IPS-NIHi11 (cell line): ENCODE data around the gene SMCR8.
"Not testable (repeated sequence)": the region's sequence is repeated elsewhere in the genome, so short reads cannot be mapped to it uniquely, and the experiment has no call there.

Experiments
- DNase-seq: peaks from one replicate; pipeline ENCODE4 v3.0.0; 2012; ENCODE audit warnings: mixed read lengths, low spot score

The SMCR8 gene

DNA sequence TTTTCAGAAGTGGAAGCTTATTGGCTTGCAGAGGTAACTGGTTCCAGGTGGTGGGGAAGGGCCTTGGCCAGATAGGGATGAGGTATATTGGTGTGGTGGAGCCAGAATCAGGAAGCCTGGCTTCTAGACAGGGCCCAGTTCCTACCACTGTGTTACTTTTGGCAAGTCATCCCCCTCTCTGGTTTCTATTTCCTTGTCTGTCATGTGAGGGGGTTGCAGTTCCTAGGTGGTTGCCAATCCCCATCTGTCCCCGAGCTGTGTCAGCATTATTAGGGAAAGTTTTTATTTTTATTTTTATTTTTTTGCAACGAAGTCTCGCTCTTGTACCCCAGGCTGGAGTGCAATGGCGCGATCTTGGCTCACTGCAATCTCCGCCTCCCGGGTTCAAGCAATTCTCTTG lies 3.0 kb downstream of the SMCR8 start:
- DNase-seq: no peak

DNA sequence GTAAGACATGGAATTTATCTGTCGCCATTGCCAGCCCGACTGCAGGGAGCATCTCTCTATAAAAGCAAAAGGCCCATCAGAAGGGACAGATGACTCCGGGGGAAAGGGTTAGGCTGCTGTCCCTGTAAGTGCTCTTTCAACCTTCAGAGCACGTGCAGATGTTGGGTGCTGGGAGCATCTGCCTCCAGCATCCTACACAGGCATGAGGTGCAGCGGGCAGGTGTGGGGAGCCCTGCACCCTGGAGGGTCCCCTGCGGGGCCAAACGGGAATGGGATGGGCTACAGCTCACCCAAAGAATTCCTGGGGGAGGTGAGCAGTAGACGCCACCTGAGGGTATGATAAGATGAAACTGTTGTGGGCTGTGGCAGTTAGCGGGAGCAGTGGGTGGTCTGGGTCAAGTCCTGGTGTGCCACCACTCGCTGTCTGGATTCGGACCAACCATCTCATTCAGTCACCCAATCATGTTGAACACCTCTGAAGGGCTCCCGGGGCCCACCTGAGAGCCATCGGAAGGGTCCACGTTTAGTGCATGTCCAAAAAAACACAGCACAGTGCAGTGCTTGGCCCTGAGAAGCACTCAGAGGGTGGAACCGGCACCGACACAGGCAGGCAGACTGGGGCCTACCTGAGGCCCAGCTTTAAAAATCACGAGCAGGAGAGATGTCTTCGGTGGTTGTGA lies 3.8 kb downstream of the SMCR8 start:
- DNase-seq: no peak

DNA sequence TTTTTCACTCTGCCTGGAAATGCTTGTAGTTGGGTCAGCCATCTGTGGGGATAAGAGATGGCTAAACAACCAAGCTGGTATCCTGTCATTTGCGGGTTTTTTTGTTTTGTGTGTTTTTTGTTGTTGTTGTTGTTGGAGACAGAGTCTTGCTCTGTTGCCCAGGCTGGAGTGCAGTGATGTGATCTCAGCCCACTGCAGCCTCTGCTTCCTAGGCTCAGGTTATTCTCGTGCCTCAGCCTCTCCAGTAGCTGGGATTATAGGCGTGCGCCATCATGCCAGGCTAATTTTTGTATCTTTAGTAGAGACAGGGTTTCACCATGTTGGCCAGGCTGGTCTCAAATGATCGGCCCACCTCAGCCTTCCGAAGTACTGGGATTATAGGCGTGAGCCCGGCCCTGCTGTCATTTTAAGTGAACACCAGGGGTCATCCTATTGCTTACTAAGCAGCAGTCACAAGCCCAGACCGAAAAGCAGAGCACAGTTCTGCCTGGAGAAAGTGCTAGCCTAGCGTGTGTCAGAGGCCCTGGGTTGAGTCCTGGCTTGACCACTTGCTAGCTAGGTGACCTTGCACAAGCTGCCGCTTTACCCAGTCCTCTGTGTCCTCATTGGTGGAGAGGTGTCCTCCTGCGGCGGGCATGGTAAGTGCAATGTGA lies 4.6 kb downstream of the SMCR8 start:
- DNase-seq: peak; percentile 37

GRCh38 chr17:18320301-18320700 lies 5.2 kb downstream of the SMCR8 start:
- DNase-seq: no peak

GRCh38 chr17:18321309-18321708 lies 6.2 kb downstream of the SMCR8 start:
- peak; percentile 26 for DNase-seq

GRCh38 chr17:18322522-18322921 lies 7.4 kb downstream of the SMCR8 start:
- no peak for DNase-seq

- no peak for DNase-seq
These were observed 7.9 kb downstream of the SMCR8 start for GRCh38 chr17:18323007-18323406.

DNA sequence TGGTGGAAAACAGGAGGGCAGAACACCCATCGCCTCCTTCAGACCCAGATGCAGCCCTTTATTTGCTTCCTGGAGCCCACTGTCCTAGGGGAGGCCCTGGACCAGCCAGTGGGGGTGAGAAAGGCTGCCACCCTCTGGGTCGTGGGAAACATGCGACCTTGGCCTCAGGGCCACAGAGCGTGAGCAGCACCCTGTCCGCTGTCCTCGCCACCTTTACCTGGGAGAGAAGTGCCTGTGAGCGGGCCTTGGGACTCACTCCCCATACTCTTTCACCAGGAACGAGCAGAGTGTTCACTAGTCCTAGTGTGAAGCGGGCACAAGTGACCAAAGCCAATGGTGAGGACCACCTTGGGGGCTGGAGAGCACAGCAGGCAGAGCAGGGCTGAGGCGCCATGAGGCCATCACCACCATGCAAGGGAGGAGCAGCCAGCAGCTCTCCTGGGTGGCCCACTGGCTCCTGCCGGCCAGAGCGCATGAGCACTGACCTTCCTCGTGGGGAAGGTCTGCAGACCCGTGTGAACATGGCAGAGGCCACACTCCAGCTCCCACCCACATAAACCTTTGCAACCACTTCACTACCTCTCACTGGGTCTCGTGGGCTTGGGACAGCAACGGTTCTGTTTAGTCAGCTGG lies 8.5 kb downstream of the SMCR8 start:
- DNase-seq: no peak

DNA sequence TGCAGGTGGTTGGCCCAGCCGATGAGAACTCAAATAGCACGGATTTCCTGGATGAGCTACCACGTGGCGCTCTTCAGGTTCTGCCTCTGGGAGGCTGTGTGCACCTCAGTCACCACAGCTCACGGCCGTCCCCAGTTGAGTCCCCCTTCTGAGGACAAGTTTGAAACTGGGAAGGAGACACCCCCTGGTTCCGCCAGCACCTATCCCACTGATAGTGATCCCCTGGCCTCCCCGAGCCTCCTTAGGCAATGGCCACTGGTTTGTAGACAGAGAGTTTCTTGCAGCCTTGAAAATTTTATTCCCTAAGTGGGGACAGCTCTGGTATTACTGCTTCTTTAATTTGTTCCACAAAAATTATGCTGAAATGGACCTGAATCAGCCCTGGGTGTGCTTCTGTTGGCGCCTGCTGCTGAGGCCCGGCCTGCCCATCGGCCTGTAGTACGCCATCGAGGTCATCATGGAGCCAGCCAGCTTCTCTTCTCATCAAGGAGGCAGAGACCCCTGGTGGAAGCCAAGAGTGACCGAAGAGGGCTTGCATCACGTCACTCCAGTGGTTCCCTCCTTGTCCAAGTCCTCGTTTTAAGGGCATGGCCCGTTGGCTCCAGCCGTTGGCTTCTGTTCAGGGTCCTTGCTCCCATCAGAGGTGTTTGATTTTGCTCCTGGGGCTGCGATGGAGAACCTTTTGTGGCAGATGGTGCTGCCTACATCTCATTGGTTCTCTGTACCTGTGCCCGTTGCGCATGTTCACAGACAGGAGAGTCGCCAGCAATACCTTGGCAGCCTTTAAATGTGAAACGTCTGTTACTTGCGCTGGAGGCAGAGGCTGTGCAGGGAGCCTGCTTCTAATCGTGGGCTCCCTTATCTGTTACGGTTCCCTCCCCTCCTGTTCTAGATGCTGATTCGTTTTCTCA lies 9.3 kb downstream of the SMCR8 start:
- DNase-seq: no peak

- DNase-seq: no peak
These were observed 10.9 kb downstream of the SMCR8 start for GRCh38 chr17:18326039-18326438.

DNA sequence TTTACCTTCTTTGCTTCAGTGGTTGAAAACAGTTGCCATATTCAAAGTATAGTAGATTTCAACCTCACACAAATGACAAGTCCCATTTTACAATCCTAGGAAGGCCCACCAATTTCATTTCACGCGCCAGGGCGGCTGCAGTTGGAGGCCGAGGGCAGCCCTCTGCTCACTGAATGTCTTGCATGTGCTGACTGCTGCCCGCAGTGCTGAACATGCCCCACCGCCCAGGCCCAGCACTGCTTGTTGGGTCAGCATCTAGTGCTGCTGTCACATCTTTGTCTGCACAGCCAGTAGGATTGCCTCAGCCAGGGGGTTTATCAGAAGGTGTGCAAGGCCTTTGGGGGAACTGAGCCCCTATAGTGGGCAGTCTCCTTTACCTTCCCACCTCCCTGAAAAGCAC lies 11.5 kb downstream of the SMCR8 start:
- DNase-seq: no peak

DNA sequence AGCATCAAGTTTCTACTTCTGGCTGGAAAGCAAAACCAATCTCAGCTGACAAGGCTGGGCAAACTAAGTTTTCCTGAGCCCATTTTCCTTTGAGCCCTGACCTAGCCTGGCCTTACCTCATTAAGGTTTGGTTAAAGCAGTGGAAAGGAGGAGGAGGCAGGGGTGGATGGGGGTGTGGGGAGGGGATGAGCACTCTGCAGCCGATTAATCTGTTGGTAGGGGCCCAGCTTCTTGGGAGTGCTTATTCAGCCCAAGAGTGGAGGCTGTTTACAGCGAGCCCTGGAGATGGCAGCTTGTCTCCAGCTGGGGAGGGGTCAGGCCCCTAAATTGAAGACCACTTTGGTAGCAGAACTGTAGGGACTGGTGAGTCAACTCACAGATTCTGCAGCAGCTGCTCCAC lies 12.0 kb downstream of the SMCR8 start:
- no peak for DNase-seq

DNA sequence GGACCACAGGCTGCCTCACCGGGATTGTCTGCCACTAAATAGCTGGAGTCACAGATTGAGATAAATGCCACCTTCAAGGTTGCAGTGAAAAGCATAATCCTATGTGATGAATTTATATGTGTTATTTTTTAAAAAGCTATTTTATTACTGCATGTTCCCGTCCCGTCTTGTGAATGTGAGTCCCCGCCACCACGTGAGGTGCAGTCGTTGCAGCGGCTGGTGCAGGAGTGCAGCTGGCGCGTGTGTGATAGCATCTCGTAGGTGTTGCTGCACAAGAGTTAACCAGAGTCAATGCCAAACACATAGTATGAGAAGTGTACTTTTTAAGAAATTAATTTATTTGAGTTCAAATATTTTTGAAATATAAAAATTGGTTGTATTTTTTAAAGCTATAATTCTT lies 12.5 kb downstream of the SMCR8 start:
- DNase-seq: no peak

- no peak for DNase-seq
These were observed 13.6 kb downstream of the SMCR8 start for GRCh38 chr17:18328643-18329204.

- DNase-seq: no peak
These were observed 16.8 kb downstream of the SMCR8 start for GRCh38 chr17:18331879-18332278.

DNA sequence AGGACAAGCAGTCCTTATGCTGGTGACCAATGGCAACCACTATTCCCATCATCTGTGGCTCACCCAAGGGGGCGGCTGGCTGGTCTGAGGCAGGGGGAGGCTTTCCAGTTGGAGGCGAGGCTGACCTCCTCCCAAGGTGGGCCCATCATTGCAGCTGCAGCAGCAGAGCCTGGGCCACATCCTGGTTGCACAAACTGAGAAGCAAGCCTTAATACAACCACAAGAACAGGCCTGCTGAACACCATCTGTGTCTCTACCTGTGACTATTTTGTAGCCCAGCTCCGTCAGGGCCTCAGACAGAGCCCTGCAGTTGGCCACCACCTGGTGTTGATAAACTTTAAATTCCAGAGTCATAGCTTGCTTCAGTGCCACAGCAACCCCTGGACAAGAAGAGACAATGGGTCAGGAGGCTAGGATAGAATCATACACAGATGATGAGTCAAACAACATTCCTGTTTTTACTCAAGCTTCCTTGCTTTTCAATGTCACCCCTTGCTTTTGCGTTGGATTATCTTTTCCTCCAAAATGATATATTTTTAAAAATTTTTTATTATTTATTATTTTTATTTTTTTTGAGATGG lies 17.9 kb downstream of the SMCR8 start:
- DNase-seq: no peak

DNA sequence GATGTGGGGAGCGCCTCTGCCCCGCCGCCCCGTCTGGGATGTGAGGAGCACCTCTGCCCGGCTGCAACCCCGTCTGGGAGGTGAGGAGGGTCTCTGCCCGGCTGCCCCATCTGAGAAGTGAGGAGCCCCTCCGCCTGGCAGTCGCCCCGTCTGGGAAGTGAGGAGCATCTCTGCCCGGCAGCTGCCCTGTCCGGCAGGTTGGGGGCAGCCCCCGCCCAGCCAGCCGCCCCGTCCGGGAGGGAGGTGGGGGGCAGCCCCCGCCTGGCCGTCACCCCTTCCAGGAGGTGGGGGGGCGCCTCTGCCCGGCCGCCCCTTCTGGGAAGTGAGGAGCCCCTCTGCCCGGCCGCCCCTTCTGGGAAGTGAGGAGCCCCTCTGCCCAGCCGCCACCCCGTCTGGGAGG lies 23.1 kb downstream of the SMCR8 start:
- not testable (repeated sequence) for DNase-seq

DNA sequence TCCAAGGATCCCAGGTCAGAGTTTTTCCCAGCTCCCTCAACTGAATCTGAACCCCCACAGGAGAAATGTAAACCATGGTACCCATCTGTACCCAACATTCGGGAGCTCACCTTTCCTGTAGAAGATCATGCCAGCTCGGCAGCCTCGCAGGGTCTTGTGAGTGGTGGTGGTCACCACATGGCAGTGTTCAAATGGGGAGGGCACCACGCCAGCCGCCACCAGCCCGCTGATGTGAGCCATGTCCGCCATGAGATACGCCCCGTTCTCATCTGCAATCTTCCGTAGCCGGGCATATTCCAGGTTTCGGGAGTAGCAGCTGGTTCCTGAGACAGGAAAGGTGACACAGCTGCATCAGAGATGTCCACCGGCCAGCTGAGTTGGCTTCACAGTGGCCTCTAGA lies 24.8 kb downstream of the SMCR8 start:
- no peak for DNase-seq

GRCh38 chr17:18344021-18344420 lies 28.9 kb downstream of the SMCR8 start:
- no peak for DNase-seq

DNA sequence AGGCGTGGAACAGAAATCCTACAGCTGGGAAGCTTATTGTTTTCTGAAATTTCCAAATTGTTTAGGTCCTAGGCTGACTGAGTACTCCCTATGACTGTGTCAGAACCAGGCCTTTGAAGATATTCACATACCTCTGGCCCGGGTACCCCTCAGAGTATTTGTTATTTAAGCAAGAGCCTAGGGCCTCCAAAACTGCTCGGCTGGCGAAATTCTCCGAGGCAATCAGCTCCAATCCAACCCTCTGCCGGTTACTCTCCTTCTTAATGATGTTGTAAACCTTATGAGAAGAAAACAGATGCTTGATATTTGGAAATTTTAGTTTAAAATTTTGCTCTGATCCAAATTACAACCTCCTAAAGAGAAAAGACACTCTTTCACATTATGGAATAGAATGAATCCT lies 38.4 kb downstream of the SMCR8 start:
- DNase-seq: no peak

- DNase-seq: no peak
These were observed 41.5 kb downstream of the SMCR8 start for GRCh38 chr17:18356624-18357023.

GRCh38 chr17:18360518-18360917 lies 45.4 kb downstream of the SMCR8 start:
- DNase-seq: no peak
